HepG2 (cell line): ENCODE data around the gene PPP4C. TPM values are rescaled to one million over a fixed set of nuclear protein-coding genes. Genes with fewer than 3 reads are reported as not detected.

ENCODE experiments used
- ATF7-NPFF ChIP-seq: sonication (generic); formaldehyde crosslinking; IDR thresholded peaks from 2 replicates; pipeline ENCODE4 v1.8.1; 2023; ENCODE audit warnings: mild to moderate bottlenecking, low read depth, missing genetic modification reagents, moderate library complexity
- BRCA1 ChIP-seq: sonication (generic); formaldehyde crosslinking; IDR thresholded peaks from 2 replicates; pipeline ENCODE4 v1.4.0; 2020; ENCODE audit warnings: missing genetic modification reagents
- CEBPG ChIP-seq: IDR thresholded peaks from 2 replicates; pipeline ENCODE4 v1.6.1; 2016
- DMAP1 ChIP-seq: IDR thresholded peaks from 2 replicates; pipeline ENCODE4 v1.6.1; 2016
- FOXK1 ChIP-seq: sonication (generic); formaldehyde crosslinking; IDR thresholded peaks from 2 replicates; pipeline ENCODE4 v1.4.0; 2020; ENCODE audit warnings: low read depth, missing genetic modification reagents, borderline replicate concordance
- KDM5A ChIP-seq: fragments of 200-600 bp; sonication (generic); IDR thresholded peaks from 2 replicates; pipeline ENCODE4 v1.7.0; 2018; ENCODE audit warnings: antibody characterized with exemption, mild to moderate bottlenecking, low read length, borderline replicate concordance
- KMT2B ChIP-seq: IDR thresholded peaks from 2 replicates; pipeline ENCODE4 v1.6.1; 2016; ENCODE audit warnings: missing genetic modification reagents, missing compliant biosample characterization
- LCORL ChIP-seq, 2 experiments: fragments of 450-650 bp in 1 of 2; sonication (generic) in 1 of 2; formaldehyde crosslinking in 1 of 2; IDR thresholded peaks; 2 replicates each; pipeline versions ENCODE4 v1.5.0 to v1.6.1; 2017 to 2020; ENCODE audit warnings: antibody characterized with exemption in 1 of 2, missing genetic modification reagents in 1 of 2
- MTA3 ChIP-seq: sonication (generic); formaldehyde crosslinking; IDR thresholded peaks from 2 replicates; pipeline ENCODE4 v1.4.0; 2020; ENCODE audit warnings: missing genetic modification reagents
- MZF1 ChIP-seq: sonication (generic); formaldehyde crosslinking; IDR thresholded peaks from 2 replicates; pipeline ENCODE4 v1.8.1; 2023; ENCODE audit warnings: mild to moderate bottlenecking, missing genetic modification reagents, borderline replicate concordance
- RAD21 ChIP-seq: fragments of 450-650 bp; formaldehyde crosslinking; IDR thresholded peaks from 2 replicates; pipeline ENCODE4 v1.5.0; 2020; ENCODE audit warnings: mild to moderate bottlenecking
- RBM22 ChIP-seq: fragments of 200-400 bp; formaldehyde crosslinking; optimal IDR thresholded peaks from 2 replicates; pipeline ENCODE3; 2017; ENCODE audit warnings: mild to moderate bottlenecking, low read length, moderate library complexity
- RFXAP ChIP-seq: sonication (generic); formaldehyde crosslinking; IDR thresholded peaks from 2 replicates; pipeline ENCODE4 v1.4.0; 2020; ENCODE audit warnings: missing genetic modification reagents, borderline replicate concordance
- SIX1 ChIP-seq: sonication (generic); formaldehyde crosslinking; IDR thresholded peaks from 2 replicates; pipeline ENCODE4 v1.4.0; 2020; ENCODE audit warnings: missing genetic modification reagents, borderline replicate concordance
- SNAPC2 ChIP-seq: sonication (generic); formaldehyde crosslinking; IDR thresholded peaks from 2 replicates; pipeline ENCODE4 v1.8.1; 2022; ENCODE audit warnings: mild to moderate bottlenecking, missing genetic modification reagents
- ZHX1 ChIP-seq: sonication (generic); formaldehyde crosslinking; IDR thresholded peaks from 2 replicates; pipeline ENCODE4 v1.8.1; 2022; ENCODE audit warnings: low read depth, mild to moderate bottlenecking, missing genetic modification reagents
- ZNF383 ChIP-seq: sonication (generic); formaldehyde crosslinking; IDR thresholded peaks from 2 replicates; pipeline ENCODE4 v1.4.0; 2020; ENCODE audit warnings: missing genetic modification reagents, mild to moderate bottlenecking, borderline replicate concordance
- ZNF547 ChIP-seq: sonication (generic); formaldehyde crosslinking; IDR thresholded peaks from 2 replicates; pipeline ENCODE4 v1.5.1; 2020; ENCODE audit warnings: mild to moderate bottlenecking, missing genetic modification reagents
- ZNF577 ChIP-seq: sonication (generic); formaldehyde crosslinking; IDR thresholded peaks from 2 replicates; pipeline ENCODE4 v1.4.0; 2020; ENCODE audit warnings: mild to moderate bottlenecking, low read depth, missing genetic modification reagents, borderline replicate concordance
- ZSCAN21 ChIP-seq: sonication (generic); formaldehyde crosslinking; IDR thresholded peaks from 2 replicates; pipeline ENCODE4 v1.8.0; 2022; ENCODE audit warnings: mild to moderate bottlenecking, missing genetic modification reagents, moderate library complexity, borderline replicate concordance
- ZSCAN9 ChIP-seq: IDR thresholded peaks from 2 replicates; pipeline ENCODE4 v1.6.1; 2016; ENCODE audit warnings: borderline replicate concordance
- polyA plus RNA-seq, 8 experiments: library from polyadenylated mRNA; depleted of rRNA in 3 of 8; stranded (reverse) in 7 of 8; unstranded in 1 of 8; fragments of >200 nt; fragmentation: Illumina TruSeq in 4 of 8; extraction: Trizol in 4 of 8; gene quantifications; 2 replicates each; pipeline versions ENCODE4 v1.2.1 to v1.2.3, GENCODE V29; 2011 to 2016; ENCODE audit warnings: low read depth in 4 of 8, missing spikeins in 1 of 8, mixed read lengths in 1 of 8; ENCODE audit not compliant: insufficient read depth in 1 of 8
- total RNA-seq, 5 experiments: library from RNA; depleted of rRNA; stranded (reverse); fragments of >200 nt; fragmentation: Illumina TruSeq; extraction: Trizol; gene quantifications; 2 replicates each; pipeline ENCODE4 v1.2.3, GENCODE V29; 2016; ENCODE audit warnings: low read depth in 1 of 5
- TF ChIP-seq, protein P1 (sequence below): sonication (generic); formaldehyde crosslinking; IDR thresholded peaks from 2 replicates; pipeline ENCODE4 v1.4.0; 2020; ENCODE audit warnings: mild to moderate bottlenecking, missing genetic modification reagents
- TF ChIP-seq, protein P2 (sequence below): sonication (generic); formaldehyde crosslinking; IDR thresholded peaks from 2 replicates; pipeline ENCODE4 v1.8.0; 2022; ENCODE audit warnings: mild to moderate bottlenecking, missing genetic modification reagents, moderate library complexity

PPP4C gene
- total and polyA plus RNA-seq, 2 of the 13 experiments (the other 11 are each of a cell fraction or from before 2014, with no cell fraction given) = 176 to 220 TPM

DNA sequence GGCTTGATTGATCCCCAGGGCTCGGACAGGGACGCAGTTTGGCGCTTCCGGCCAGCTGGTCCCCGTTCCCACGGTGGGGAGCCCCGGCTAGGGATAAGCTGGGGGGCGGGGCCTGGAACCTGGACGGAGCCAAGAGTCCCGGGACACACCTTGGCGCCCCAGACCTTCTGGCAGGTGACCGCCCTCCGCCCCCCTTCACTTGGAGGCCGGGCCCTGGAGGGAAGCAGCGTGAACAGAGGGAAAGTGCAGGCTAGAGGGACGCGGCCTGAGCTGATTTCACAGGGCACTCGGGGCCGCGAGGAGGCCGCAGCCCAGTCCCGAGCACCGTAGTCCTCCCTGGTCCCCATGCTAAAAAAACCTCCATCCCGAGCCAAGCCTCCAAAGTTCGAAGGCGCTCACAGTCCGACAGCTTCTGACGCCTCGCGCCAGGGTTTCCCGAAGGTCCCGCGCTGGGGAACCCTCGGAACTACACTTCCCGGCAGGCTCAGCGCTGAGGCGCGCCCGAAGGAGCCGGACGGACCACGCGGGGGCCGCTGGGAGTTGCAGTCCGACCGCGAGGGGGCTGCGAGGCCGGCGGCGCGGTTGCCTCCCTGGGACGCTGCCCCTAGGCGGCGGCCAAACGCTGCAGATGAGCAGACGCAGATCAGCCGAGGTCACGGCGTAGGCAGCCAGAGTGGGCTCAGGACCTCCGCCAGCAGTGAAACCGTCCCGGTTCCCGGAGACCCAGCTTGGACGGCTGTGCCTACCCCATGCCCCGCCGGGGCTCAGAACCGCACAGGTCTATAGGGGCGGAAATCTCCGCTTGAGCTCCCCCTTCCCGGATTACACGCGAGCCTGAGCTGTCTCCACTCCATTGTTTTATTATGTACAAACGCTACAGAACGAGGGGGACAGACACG, 15.9 kb downstream of the PPP4C start, which contains the start of gene TBX6 (continued):
- TF ChIP-seq ZSCAN21 (CRISPR knock-in tag) (peak; percentile 87), RAD21 (CRISPR knock-in tag) (peak; percentile 95), MZF1 (CRISPR knock-in tag) (no peak), KDM5A (0 out of 2 replicates have a peak, but pooled peaks have one; percentile 27), BRCA1 (CRISPR knock-in tag) (peak; percentile 75), RFXAP (peak; percentile 59; the same call in 1 of the 2 replicates), SIX1 (0 out of 2 replicates have a peak, but pooled peaks have one; percentile 29), ZNF577 (no peak), LCORL (IDR thresholded peaks at IDR 0.05) (no peak), LCORL (CRISPR knock-in tag; IDR thresholded peaks at IDR 0.05) (peak; percentile 95), ZSCAN9 (CRISPR knock-in tag) (no peak; the same call in 1 of the 2 replicates), MTA3 (CRISPR knock-in tag) (no peak), CEBPG (CRISPR knock-in tag) (no peak; the same call in 1 of the 2 replicates), RBM22 (no peak), ZHX1 (peak; percentile 85; the same call in 1 of the 2 replicates), ATF7-NPFF (peak; percentile 67; the same call in 1 of the 2 replicates), FOXK1 (peak; percentile 73; the same call in 1 of the 2 replicates), SNAPC2 (CRISPR knock-in tag) (no peak), ZNF547 (no peak; the same call in none of the 2 replicates), ZNF383 (CRISPR knock-in tag) (no peak), DMAP1 (CRISPR knock-in tag) (peak; percentile 41; the same call in 1 of the 2 replicates), KMT2B (CRISPR knock-in tag) (peak; percentile 49; the same call in 1 of the 2 replicates)
- TF ChIP-seq, protein P1, sequence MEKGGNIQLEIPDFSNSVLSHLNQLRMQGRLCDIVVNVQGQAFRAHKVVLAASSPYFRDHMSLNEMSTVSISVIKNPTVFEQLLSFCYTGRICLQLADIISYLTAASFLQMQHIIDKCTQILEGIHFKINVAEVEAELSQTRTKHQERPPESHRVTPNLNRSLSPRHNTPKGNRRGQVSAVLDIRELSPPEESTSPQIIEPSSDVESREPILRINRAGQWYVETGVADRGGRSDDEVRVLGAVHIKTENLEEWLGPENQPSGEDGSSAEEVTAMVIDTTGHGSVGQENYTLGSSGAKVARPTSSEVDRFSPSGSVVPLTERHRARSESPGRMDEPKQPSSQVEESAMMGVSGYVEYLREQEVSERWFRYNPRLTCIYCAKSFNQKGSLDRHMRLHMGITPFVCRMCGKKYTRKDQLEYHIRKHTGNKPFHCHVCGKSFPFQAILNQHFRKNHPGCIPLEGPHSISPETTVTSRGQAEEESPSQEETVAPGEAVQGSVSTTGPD (CRISPR knock-in tag) = no peak; the same call in 1 of the 2 replicates
- TF ChIP-seq, protein P2, sequence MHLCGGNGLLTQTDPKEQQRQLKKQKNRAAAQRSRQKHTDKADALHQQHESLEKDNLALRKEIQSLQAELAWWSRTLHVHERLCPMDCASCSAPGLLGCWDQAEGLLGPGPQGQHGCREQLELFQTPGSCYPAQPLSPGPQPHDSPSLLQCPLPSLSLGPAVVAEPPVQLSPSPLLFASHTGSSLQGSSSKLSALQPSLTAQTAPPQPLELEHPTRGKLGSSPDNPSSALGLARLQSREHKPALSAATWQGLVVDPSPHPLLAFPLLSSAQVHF (CRISPR knock-in tag) = no peak
